ENCODE measurements around the gene EBF4. TPM values are rescaled to one million over a fixed set of nuclear protein-coding genes. Genes with fewer than 3 reads are reported as not detected.

EBF4 gene
- polyA plus RNA-seq, 3 donors, result 0.12 TPM; not detected in 2

GRCh38 chr20:2762578-2763131 lies 70.1 kb downstream of the EBF4 start:
- no peak overlapping the region for H3K4me2 ChIP-seq (replicated peaks; ENCODE audit: extremely low read depth, low read length, poor library complexity, severe bottlenecking)
- DNase-seq, result no peak
- no peaks in the 10 kb centered on the region for H3K36me3 ChIP-seq (replicated peaks in 1 of 2; ENCODE audit: control insufficient read depth in 1 of 2, insufficient read depth in 2 of 2, low read length in 2 of 2)
- TF ChIP-seq CTCF (IDR thresholded peaks at IDR 0.05), result no peak
- H2AFZ ChIP-seq (ENCODE audit: insufficient read depth, low read depth, low read length, poor library complexity, severe bottlenecking), result no peak overlapping the region
- H3K9me3 Mint-ChIP-seq, result peaks cover 0 to 5% (median 0%) of the 10 kb centered on the region in 7 donors
- peaks cover 6% of the 10 kb centered on the region in 3 donors for H3K27me3 Mint-ChIP-seq (ENCODE audit: low read depth in 3 of 3)
- no peaks in the 10 kb centered on the region for H3K9me3 ChIP-seq (replicated peaks in 1 of 2; ENCODE audit: control insufficient read depth in 1 of 2, insufficient read depth in 1 of 2, low read length in 2 of 2)
- H3K36me3 Mint-ChIP-seq, result no peaks in the 10 kb centered on the region
- H3K4me3 ChIP-seq (replicated peaks in 1 of 3; ENCODE audit: low read depth in 2 of 3, low read length in 3 of 3), result no peak overlapping the region
- H3K4me1 ChIP-seq (ENCODE audit: control insufficient read depth in 1 of 2, insufficient read depth in 2 of 2, low read length in 2 of 2), result no peaks in the 10 kb centered on the region
- H3K27me3 ChIP-seq (ENCODE audit: control insufficient read depth in 2 of 2, insufficient read depth in 2 of 2, low read length in 2 of 2), result no peaks in the 10 kb centered on the region
- no peak overlapping the region for H3K9ac ChIP-seq (ENCODE audit: insufficient read depth, low read length, poor library complexity, severe bottlenecking)
- H4K20me1 ChIP-seq (ENCODE audit: insufficient read depth, low read length), result no peaks in the 10 kb centered on the region
- H3K4me1 Mint-ChIP-seq, result no peaks in the 10 kb centered on the region
- 80% methylated on average over 1 of the region's 2 CpGs for WGBS (ENCODE audit: insufficient coverage)
- no peaks in the 10 kb centered on the region for H3K79me2 ChIP-seq (ENCODE audit: insufficient read depth, low read length)
- H3K27ac ChIP-seq (ENCODE audit: low read depth in 1 of 2, low read length in 2 of 2), result no peak overlapping the region
- H3K4me3 Mint-ChIP-seq, result no peak overlapping the region
- intact Hi-C loops (cut with micrococcal nuclease), result no loop called here
- H3K27ac Mint-ChIP-seq, result no peak overlapping the region

GRCh38 chr20:2763186-2763585 lies 70.6 kb downstream of the EBF4 start:
- no peak overlapping the region for H3K27ac ChIP-seq (ENCODE audit: low read depth in 1 of 2, low read length in 2 of 2)

More at GRCh38 chr20:2763186-2763585, 70.6 kb downstream of the EBF4 start:
- no peaks in the 10 kb centered on the region for H3K36me3 ChIP-seq (replicated peaks in 1 of 2; ENCODE audit: control insufficient read depth in 1 of 2, insufficient read depth in 2 of 2, low read length in 2 of 2)
- no peak overlapping the region for H3K4me3 ChIP-seq (replicated peaks in 1 of 3; ENCODE audit: low read depth in 2 of 3, low read length in 3 of 3)
- no peaks in the 10 kb centered on the region for H3K36me3 Mint-ChIP-seq
- H3K79me2 ChIP-seq (ENCODE audit: insufficient read depth, low read length), result no peaks in the 10 kb centered on the region
- no peak overlapping the region for H3K4me2 ChIP-seq (replicated peaks; ENCODE audit: extremely low read depth, low read length, poor library complexity, severe bottlenecking)
- no peak for DNase-seq
- H3K4me1 Mint-ChIP-seq, result no peaks in the 10 kb centered on the region
- no peak overlapping the region for H3K9ac ChIP-seq (ENCODE audit: insufficient read depth, low read length, poor library complexity, severe bottlenecking)
- WGBS (ENCODE audit: insufficient coverage), result 88% methylated on average over 1 of the region's 5 CpGs
- H2AFZ ChIP-seq (ENCODE audit: insufficient read depth, low read depth, low read length, poor library complexity, severe bottlenecking), result no peak overlapping the region
- H3K9me3 Mint-ChIP-seq, result peaks cover 0 to 5% (median 0%) of the 10 kb centered on the region in 7 donors
- no peaks in the 10 kb centered on the region for H3K27me3 ChIP-seq (ENCODE audit: control insufficient read depth in 2 of 2, insufficient read depth in 2 of 2, low read length in 2 of 2)
- no peak overlapping the region for H3K27ac Mint-ChIP-seq
- H4K20me1 ChIP-seq (ENCODE audit: insufficient read depth, low read length), result no peaks in the 10 kb centered on the region
- no peak for TF ChIP-seq CTCF (IDR thresholded peaks at IDR 0.05)
- no peak overlapping the region for H3K4me3 Mint-ChIP-seq
- no peaks in the 10 kb centered on the region for H3K4me1 ChIP-seq (ENCODE audit: control insufficient read depth in 1 of 2, insufficient read depth in 2 of 2, low read length in 2 of 2)
- H3K9me3 ChIP-seq (replicated peaks in 1 of 2; ENCODE audit: control insufficient read depth in 1 of 2, insufficient read depth in 1 of 2, low read length in 2 of 2), result no peaks in the 10 kb centered on the region
- peaks cover 5 to 6% (median 6%) of the 10 kb centered on the region in 3 donors for H3K27me3 Mint-ChIP-seq (ENCODE audit: low read depth in 3 of 3)
- intact Hi-C loops (cut with micrococcal nuclease), result no loop called here
